Stimulated activated CD8-positive, alpha-beta memory T cell treated with anti-CD3 and anti-CD28 coated beads, Interleukin-12 subunit alpha, Interleukin-12 subunit beta, amount 100 ng/mL, for 24 hours (primary cell): Measurements from ENCODE around the gene PAPSS1.
"Not testable (repeated sequence)": the region's sequence is repeated elsewhere in the genome, so short reads cannot be mapped to it uniquely, and the experiment has no call there.

ENCODE experiments used
- DNase-seq: peaks from one replicate; pipeline ENCODE4 v3.0.0-alpha.2; 2020; ENCODE audit errors: extremely low read depth

Gene PAPSS1

DNA sequence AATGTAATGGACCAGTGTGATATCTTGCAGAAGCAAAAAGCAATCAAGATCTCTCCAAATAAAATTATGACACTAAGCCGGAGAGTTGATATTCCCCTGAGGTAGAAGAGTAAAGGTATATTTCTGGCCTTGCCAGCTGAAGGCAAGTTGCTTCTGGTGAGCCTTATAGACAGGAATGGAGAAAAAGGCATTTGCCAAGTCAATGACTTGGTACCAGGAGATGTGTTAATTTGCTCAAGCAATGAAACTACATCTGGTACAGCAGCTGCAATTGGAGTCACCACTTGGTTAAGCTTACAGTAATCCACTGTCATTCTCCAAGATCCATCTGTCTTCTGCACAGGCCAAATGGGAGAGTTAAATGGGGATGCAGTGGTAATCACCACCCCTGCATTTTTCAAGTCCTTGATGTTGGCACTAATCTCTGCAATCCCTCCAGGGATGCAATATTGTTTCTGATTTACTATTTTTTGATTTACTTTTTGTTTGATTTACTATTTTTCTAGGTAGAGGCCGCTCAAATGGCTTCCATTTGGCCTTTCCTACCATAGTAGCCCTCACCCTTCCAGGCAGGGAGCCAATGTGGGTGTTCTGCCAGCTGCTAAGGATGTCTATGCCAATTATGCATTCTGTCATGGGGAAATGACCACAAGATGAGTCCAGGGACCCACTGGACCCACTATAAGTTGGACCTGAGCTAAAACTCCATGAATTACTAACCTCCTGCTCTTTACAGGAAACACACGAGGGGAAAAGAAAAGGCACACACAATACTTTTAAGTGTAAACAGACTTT, 6.3 kb upstream of the PAPSS1 start:
- not testable (repeated sequence) for DNase-seq

DNA sequence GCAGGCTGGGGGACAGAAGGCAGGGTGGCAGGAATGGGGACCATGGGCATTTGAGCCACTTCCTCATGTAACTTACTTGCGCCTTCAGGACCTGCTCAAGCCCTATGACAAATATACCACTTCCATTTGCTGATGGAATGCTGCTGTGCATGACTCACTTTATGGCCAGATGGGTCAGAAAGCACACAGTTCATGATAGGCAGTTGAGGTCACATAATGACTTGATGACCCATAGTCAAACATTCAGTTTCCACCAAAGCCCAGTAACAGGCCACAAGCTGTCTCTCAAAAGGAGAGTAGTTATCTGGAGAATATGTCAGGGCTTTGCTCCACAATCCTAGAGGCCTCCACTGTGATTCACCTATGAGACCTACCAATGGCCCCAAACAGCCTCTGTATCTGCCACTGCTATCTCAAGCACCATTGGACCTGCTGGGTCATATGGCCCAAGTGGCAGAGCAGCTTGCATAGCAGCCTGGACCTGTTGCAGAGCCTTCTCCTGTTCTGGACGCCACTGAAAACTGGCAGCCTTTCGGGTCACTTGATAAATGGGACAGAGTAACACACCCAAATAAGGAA, 5.3 kb upstream of the PAPSS1 start:
- no peak for DNase-seq

DNA sequence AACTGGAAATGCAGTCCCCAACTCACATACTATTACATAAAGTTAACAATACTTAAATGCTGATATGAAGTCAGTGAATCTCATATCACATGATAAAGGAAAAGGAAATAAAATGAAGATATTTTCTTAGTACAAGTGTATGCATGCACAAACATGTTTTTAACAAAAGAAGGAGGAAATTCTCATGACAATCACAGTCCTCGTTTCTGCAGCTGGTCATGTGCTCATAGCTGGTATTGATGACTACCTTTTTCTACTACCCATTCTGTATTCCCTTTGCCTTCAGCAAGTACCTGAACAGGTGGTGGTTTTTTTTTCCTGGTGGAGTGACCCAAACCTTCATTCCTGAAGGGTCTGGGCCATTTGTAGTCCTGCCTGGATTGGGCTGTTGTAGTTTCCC, 3.3 kb upstream of the PAPSS1 start:
- DNase-seq: not testable (repeated sequence)

DNA sequence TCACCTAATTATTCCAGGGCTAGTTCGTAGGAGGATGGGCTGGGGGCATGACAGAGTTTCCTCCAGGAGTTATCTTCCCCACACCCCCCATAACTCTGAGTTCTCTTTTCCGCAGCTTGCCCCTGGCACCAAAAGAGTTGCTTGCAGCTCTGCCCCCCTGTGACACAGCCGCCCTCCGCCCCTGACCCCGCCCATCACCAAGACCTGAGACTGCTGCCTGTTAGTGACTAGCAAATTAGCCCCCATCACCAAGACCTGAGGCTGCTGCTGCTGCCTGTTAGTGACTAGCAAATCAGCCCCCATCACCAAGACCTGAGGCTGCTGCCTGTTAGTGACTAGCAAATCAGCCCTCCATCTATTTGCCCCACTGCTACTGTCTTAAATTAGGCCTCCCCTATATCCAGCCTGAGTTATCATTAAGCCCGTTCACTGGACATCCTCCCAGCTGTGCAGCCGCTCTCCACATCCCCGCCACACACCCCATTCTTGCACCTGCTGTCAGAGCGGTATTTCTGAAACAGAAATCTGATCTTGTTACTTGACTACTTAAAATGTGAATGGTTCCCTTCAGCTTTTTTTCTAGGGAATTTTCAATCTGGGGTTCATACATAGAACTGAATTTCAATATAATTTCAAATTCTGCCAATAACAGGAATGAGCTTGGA, 1.5 kb upstream of the PAPSS1 start:
- no peak for DNase-seq

DNA sequence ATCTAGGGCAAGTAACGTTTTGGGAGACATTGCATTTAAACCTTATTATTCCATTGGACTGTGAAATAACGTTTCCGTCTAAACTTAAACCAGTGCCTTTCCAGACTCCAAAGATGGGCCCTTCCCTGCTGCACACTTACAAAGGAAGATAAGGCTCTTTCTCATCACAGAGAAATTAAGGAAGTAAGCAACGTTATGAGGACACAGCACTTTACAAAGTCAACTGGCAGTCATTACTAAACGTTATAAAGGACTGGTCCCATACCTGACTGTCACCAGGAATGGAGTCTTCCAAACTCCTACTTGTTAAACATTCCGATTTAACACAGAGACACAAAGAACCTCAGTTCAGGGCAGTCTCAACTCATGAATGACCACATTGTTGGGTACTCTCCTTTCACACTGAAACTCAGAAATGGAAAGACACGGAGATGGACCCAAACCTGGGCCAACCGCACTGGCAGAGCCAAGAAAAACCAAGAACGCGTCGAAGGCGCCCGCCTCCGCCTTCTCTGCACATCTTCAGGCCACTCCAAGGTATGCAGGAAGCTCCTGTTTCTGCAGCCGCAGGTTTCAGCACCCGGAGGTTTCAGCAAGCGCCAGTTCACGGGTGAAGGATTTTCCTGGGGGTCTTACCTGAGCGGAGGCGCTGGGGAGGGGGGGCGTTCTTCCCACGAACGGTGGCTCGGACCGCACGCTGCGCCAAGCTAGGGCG, 670 bp downstream of the PAPSS1 start:
- no peak for DNase-seq

DNA sequence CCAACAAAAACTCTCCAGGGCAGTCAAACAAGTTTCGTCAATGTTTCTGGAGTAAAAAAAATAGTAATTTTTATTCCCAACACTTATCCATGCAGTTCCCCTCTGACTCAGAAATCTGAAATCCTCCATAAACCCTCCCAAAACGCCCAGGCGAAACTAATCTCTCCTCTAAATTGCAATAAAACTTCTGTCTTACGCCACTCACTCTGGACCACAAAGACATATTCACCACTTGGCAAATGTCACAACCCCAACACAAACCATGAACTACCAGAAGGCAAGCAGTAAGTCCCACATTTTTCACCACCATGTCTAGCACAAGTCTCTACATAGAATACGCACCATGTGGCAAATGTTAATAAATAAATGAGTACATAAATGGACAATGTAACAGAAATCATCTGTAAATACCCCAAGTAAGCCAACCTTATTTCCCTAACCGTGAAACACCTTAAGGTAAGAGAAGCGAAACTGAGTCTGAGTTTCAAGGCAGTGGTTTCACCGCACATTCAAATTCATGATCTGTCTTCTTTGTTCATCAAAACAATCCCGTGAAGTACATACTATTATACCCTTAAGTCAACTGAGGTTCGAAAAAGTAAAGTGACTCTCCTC, 1.6 kb downstream of the PAPSS1 start:
- DNase-seq: no peak

DNA sequence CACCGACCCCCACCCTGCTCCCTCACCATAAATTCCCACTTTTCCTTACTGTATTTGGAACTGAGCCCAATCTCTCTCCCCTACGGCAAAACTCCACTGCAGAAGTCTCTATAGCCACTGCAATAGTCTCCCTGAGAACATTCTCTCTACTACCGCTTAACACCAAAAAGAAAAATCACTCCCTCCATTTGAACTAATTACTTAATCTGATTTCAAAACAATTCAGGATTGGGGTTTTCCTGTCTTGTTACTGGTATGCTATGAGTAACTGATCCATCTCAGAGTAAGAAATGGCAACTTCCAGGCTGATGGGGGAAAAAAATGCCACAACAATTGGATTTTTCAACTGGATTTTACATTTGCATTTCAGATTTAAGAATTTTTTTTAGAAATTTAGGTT, 5.8 kb downstream of the PAPSS1 start:
- DNase-seq: no peak

DNA sequence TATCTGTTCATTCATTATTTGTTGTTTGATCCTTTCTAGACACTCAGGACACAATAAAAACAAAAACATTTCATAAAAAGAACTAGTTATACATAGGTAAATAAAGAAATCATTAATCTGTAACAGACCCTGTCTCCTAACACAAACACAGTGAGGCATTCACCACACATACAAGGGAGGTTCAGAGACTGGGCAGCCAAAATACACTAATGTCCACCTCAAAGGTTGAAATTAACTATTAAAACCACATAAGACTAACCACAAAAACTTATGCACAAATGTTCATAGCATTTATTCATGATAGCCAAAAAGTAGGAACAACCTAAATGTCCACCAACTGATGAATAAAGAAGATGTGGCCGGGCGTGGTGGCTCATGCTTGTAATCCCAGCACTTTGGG, 7.8 kb downstream of the PAPSS1 start:
- DNase-seq: no peak

DNA sequence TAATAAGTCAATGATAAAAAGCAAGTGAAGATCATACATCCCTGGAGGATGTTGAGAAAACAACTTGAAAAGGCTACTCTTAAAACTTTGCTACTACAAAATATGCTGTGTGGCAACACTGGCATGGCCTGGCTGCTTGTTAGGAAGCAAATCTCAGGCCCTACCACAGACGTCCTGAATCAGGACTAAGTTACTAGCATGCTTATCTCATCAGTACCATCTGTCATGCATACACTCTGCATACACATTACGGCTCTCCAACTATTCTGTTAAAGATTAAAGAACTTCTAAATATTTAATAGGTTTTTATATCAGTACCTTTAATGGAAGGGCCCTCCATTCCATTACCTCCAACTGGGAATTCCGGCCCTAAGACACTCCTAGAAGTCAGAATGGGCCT, 8.2 kb downstream of the PAPSS1 start:
- DNase-seq: no peak

DNA sequence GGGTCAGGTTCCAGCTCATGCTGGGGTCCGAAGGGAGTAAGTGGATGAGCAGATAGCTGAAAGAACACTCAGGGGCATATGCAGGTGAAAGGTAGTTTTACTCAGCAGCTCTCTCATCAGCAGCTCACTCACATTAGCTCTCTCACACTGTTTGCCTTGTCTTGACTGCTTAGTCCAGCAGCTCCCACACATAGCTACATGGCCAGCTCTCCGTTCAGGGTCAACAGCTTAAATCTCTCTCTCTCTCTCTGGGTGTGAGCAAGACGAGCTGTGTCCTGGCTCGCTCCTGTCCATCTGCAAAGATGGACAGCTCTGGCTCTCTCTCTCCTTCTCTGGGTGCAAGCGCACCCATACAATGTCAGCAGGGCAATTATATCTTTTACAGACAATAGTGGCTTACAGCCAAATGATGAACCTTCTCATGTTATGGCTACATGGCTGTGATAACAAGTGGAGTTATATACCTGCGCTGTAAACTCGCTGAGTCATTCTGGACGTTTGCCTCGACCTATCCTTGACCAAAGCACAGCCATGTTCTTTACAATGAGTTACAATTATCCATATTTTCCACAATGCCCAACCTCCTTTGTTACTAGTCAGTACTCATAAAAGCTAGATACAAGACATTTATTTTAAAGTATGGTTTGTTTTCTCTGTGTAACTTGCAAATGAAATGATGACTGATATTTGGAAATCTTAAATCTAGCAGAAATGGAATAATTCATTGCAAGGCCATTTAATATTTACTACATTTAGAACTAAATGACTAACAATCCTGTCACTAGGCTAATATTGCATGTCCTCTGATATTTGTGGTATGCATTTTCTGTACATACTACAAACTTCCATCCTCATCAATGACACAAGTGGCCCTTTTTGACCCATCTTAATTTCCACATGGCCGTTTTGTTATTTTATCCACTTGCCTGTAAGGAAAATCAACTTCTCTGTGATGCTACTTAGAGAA, 9.3 kb downstream of the PAPSS1 start:
- DNase-seq: no peak

DNA sequence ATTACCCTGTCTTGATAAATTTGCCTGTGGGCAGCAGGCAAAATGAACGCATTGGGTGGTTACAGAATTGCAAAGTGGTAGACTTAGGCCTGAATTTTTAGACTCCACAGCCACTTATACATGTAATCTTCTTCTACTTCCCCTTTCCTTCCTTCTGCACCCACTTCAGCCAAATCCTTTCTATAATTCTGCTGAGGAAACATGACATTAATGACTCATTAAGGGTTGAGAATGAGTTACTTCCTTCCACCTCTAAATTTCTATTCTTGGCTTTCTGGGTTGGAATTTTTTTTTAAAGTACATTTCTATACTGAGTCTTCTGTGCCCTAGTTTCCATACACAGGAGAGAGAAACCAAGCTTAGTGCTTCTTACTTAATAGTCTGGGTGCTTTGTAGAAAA, 10.1 kb downstream of the PAPSS1 start:
- no peak for DNase-seq

DNA sequence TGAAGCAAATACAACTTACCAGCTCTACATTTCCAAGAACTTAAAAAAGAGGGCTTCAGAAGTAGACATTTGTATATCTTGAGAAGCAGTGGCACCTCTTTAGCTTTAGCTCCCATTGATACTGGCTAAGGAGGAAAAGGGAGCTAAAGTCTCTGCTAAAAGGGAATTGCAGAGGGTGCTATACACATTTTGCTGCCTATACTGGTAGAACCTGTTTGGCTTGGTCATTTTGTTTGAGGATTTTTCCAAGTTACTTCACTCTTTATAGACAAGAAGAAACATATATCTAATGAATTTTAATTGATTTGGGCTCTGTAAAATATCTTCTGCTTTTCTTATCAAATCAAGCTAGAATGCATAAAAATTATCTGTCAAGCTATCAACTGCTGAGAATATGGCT, 11.8 kb downstream of the PAPSS1 start:
- no peak for DNase-seq

DNA sequence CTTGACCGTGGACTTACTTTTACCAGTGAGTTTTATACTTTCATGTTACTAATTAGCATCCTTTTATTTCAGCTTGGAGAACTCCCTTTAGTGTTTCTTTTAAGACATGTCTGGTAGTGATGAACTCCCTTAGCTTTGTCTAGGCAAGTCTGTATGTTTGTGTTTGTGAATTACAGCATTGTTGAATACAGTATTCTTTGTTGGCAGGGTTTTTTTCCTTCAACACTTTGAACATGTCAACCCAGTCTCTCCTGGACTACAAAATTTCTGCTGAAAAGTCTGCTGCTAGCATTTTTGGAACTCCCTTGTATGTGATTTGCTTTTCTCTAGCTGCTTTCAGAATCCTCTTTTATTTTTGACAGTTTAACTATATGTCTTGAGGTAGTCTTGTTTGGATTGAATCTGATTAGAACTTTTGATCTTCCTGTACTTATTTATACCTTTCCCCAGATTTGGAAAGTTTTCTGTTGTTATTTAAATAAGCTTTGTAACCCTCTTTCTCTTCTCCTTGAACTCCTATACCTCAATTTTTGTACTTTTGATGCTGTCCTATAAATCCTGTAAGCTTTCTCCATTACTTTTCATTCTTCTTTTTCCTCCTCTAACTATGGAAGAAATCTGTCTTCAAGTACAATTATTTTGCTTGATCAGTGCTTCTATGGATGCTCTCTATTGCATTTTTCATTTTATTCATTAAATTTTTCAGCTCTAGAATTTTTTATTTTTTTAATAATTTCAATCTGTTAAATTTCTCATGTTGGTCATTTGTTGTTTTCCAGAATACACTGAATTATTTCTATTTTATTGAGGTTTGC, 14.1 kb downstream of the PAPSS1 start:
- DNase-seq: no peak

DNA sequence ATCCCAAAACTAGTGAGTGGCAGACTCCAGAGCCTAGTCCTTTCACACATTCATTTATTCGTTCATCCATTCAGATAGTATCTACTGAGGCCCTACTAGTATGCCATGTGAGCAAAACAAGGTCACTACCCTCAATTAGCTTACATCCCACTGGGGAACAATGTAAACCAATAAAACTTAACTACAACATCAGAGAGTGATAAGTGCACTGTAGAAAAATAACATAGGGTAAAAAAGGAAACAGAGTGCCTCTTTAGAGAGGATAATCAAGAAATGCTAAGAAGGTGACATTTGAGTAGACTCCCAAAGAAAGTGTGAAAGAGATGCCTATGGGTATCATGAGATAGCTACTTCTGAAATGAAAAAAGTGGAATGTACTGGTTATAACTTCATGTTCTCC, 18.5 kb downstream of the PAPSS1 start:
- DNase-seq: no peak

DNA sequence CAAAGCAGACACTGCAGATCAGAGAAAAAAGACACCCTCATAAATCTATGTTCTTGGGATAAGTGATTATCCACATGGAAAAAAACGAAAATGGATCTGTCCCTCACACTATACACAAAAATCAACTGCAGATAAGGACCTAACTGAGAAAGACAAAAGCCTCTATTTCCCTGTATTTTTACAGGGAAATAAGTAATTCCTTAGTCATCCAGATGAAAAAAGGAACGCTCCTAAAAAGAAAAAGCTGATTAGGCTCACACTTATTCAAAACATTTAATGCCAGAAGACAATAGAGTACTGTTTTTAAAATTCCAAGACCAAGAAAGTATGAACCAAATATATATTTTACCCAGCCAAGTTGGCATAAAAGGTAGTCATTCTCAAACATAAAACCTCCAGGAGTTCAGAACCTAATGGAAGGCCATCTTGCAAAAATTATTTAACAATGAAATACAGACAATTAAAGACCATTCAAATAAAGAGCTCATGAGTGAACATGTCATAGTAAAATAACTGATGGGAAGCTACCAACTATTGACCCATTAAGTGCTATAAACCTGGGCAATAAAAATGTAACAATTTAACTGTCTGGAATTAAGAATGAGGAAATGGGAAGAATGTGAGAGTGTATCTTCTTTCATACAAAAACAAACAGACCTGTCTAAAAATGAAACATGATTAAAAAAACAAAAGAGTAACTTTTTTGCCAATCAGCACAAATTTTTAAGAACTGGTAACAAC, 20.4 kb downstream of the PAPSS1 start:
- no peak for DNase-seq

DNA sequence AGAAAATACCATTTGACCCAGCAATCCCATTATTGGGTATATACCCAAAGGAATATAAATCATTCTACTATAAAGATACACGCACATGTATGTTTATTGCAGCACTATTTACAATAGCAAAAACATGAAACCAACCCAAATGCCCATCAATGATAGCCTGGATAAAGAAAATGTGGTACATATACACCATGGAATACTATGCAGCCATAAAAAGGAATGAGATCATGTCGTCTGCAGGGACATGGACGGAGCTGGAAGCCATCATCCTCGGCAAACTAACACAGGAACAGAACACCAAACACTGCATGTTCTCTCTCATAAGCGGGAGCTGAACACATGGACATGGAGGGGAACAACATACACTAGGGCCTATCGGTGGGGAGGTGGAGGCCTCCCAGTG, 23.8 kb downstream of the PAPSS1 start:
- DNase-seq: not testable (repeated sequence)

DNA sequence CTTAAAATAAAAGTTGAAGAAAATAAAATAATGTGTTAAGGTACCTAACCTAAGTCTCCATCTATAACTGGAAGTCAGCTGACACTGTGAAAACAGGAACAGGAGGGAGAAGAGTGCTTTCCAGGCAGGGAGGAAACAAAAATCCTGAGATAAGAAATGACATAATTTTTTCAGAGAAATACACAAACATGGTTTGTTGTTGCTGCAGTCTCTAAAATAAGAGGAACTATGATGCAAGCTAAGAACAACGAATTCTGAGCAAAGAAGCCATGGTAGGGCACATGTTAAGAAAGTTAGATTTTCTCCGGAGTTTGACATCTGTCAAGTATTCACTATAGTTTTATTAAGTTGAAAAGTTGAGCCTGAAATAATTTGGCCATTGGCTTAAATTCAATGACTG, 26.9 kb downstream of the PAPSS1 start:
- DNase-seq: no peak

DNA sequence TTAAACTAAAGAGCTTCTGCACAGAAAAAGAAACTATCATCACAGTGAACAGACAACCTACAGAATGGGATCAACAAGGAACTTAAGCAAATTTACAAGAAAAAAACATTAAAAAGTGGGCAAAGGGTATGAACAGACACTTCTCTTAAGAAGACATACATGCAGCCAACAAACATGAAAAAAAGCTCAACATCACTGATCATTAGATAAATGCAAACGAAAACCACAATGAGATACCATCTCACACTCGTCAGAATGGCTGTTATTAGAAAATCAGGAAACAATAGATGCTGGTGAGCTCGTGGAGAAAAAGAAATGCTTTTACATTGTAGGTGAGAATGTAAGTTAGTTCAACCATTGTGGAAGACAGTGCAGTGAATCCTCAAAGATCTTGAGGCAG, 27.8 kb downstream of the PAPSS1 start:
- no peak for DNase-seq

DNA sequence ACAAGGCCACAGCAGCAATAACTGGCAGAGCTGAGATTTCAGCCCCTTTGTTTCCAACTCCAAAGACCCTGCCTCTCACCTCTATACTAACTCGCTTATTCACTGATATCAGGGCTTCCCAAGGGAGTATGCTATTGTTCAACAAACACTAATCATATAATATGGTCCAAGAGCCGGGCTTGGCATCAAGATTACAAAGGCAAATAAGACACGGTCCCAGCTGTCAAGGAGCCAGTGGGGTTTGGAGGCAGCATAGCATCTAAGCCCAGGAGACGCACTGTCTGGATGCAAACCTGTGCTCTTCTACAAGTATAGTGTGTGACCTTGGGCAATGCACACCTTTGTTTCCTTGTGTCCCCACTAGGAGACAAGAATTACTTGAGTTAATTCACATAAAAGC, 28.7 kb downstream of the PAPSS1 start:
- no peak for DNase-seq
